SKM-1 (cell line): ENCODE results near the gene CAPZA3.
"Not testable (repeated sequence)": the region's sequence is repeated elsewhere in the genome, so short reads cannot be mapped to it uniquely, and the experiment has no call there.

ENCODE experiments used
- DNase-seq: peaks from one replicate; lab custom pipeline; 2025; ENCODE audit not compliant: unreplicated experiment; lab: John Stamatoyannopoulos, UW

Gene CAPZA3, protein sequence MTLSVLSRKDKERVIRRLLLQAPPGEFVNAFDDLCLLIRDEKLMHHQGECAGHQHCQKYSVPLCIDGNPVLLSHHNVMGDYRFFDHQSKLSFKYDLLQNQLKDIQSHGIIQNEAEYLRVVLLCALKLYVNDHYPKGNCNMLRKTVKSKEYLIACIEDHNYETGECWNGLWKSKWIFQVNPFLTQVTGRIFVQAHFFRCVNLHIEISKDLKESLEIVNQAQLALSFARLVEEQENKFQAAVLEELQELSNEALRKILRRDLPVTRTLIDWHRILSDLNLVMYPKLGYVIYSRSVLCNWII

DNA sequence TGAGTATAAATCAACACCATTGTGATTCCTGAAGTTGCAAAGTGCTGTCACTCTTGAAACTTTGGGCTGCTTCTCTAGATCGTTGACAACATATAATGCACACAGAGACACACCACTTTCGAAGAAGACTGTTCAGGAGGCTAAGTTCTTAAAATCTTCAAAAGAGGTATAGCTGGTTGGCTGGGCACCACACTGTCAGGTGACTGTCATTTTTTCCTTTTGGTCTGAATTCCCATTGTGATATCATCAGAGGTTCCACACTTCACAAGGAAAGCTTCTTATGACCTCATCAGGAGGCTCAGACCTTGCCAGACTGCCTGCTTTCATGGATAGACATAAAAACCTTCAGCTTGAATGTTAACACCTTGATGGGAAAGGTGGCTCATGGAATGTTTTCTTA lies at the start of gene CAPZA3, which contains the start of gene PLCZ1:
Gene CAPZA3, plus strand, starts transcription at position 301 of the 400 bp plus-strand sequence. CDS start 150 bp downstream, outside the sequence.
Gene PLCZ1, minus strand, starts transcription at position 194 of the 400 bp plus-strand sequence. CDS start 641 bp downstream, outside the sequence.
- no peak for DNase-seq

- DNase-seq: no peak
Measured at GRCh38 chr12:18689771-18690170, 48.1 kb upstream of the CAPZA3 start.

DNA sequence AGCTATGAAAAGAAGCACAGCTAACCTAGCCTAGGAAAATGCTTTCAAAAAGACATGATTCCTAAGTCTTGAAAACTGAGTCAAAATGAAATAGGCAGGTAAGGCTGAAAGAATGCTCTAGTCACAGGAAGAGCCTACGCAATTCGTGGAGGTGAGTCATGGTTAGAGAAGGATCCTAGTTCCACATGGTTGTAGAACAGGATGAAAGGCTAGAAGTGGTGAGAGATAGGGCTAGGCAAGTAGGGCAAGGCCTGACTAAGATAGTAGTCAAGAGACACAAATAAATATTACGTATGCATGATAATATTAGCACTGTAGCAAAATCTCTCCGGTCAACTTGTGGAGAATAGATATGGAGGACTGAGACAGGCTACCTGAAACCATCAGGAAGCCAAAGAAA lies 47.3 kb upstream of the CAPZA3 start:
- DNase-seq: no peak

GRCh38 chr12:18693986-18694385 lies 43.9 kb upstream of the CAPZA3 start:
- not testable (repeated sequence) for DNase-seq

- no peak for DNase-seq
Measured at GRCh38 chr12:18696971-18697602, 40.8 kb upstream of the CAPZA3 start.

DNA sequence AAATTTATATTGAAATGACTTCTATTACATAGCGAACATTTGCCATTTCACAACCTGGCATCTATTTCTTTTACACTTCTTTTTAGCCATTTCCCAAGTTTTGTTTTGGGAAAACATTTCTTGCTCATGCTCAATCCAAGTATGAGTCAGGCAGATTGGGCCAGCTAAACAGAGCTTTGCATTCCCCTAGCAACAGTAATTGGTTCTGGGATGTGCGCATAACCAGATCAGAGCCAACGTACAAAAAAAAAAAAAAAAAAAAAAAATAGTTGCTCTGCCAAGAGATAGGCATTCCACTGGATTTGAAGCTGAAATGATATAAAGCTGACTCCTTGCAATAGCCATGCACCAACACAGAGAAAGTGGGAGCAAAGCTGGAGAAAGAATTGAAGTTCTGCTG lies 37.6 kb upstream of the CAPZA3 start:
- DNase-seq: no peak

DNA sequence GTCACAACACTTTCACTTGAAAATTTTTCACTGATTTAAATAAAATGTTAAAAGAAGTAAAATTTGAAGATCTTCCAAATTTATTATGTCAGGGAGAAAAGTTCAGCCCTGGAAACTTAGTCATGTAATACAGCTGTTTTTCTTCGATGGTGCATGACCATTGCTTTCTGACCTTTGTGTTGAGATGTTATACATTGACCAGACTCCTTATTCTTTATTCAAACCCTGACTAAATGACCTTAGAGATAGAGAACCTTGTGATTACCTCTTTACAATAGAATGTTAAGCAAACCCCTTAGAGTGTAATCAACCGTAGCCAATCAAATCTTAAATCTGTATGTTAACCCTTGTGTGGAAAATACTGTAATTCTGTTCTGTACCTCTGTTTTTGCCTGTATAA lies 34.6 kb upstream of the CAPZA3 start:
- no peak for DNase-seq

- no peak for DNase-seq
Measured at GRCh38 chr12:18703911-18704310, 34.0 kb upstream of the CAPZA3 start.

GRCh38 chr12:18706798-18707197 lies 31.1 kb upstream of the CAPZA3 start:
- DNase-seq: no peak

DNA sequence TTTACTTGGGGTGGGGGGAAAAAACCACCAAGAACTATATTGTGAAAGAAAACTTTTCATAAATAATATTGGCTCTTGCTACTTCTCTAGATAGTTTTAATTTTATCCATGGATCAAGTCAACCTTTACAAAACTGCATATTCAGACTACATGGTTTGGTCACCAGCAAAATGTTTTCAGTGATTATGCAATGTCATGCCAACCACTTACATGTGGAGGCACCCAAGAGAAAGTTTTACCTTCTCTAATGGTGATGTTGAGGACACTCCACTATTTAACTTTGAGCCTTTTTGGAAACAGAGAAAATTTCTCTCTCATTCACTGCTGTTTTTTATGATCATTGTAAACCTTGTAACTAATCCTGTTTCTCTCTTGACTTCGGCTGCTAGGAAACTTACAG lies 21.7 kb upstream of the CAPZA3 start:
- no peak for DNase-seq

DNA sequence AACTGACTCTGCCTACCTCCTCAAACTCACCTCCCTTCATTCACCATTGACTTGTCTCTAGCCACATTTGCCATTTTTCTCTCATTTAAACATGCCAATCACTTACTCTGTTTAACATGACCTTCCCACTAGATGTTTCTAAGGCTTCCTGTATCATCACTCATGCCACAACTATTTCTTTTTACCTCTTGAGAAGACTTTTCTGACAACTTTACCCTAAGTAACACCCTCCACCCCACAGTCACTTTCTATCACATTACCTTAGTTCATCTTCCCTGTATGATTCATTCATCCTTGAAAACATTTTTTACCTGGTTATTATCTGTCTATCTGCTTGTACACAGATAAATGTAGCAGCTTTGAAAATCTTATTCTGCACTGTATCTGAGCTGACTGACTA lies 19.5 kb upstream of the CAPZA3 start:
- DNase-seq: no peak

- no peak for DNase-seq
Measured at GRCh38 chr12:18719922-18720510, 17.9 kb upstream of the CAPZA3 start.

DNA sequence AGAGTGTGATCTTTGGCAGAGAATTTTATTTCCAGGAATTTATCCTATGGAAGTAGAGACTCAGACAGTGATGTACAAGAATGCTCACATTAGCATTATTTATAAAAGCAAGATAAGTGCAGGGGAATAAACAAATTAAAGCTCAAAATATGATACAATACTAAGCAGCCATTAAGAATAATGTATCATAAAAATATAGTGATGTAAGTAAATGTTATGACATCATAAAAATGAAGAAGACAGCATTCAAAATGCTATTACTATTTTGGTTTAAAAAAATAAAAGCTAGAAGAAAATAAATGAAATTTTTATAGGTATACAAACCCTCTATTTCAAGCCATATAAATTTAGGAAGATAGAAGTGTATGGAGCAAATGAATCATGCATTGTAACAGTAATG lies 17.2 kb upstream of the CAPZA3 start:
- no peak for DNase-seq

DNA sequence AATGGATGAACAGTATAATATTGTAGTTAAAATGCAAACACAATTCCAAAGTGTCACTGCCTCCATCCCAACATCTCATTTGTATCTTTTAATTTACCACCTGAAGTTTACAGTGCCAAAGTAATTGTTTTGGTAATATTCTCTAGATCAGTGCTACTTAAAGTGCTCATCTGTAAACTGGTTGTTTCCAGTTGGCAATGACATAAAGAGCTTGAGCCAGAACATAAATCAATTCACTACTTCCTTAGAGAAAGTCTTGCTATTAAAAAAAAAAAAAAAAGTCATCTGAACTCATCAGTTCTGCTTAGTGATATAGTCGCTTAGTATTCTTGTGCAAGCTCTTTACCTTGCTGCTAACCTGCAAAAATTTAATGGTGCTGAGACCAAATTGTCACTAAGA lies 16.5 kb upstream of the CAPZA3 start:
- DNase-seq: no peak

- DNase-seq: no peak
Measured at GRCh38 chr12:18723752-18724151, 14.2 kb upstream of the CAPZA3 start.

- no peak for DNase-seq
Measured at GRCh38 chr12:18731156-18731555, 6.8 kb upstream of the CAPZA3 start.

GRCh38 chr12:18747895-18748294 lies 10.0 kb downstream of the CAPZA3 start:
- DNase-seq: no peak

- DNase-seq: no peak
Measured at GRCh38 chr12:18749386-18749957, 11.6 kb downstream of the CAPZA3 start.

GRCh38 chr12:18750085-18750484 lies 12.2 kb downstream of the CAPZA3 start:
- DNase-seq: no peak

GRCh38 chr12:18751866-18752265 lies 13.9 kb downstream of the CAPZA3 start:
- DNase-seq: no peak

DNA sequence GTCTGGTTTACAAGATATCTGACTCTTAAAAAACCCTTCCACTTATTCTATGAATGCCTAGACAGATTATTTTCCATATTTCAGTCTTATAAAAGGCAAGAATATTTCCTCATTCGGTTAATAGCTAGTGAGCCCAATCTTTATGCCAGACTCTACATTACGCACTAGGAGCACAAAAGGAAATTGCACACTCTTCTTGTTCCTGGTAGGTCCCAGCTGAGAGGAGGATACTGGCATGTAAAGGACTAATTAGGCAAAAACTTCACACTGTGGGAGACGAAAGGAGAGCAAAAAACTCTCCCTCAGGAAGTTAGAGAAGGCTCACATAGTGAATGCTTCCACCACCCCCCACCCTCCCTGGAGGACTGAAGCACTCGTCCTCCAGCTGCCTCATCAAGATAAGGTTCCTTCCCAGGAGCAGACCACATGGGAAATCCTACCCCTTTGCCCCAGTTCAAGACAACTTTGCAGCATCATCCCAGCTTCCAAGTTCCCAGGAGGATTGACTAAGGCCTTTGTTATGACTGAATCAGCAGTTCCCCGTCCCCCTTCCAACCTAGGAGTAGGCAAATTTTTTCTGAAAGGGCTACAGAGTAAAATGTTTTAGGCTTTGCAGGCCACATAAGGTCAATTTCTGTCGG lies 14.5 kb downstream of the CAPZA3 start:
- DNase-seq: no peak
